Spleen (tissue), 7 donors: Measurements from ENCODE around the gene ARHGAP25.

Source experiments
- POLR2A ChIP-seq, 3 donors: fragments of 450-650 bp; IDR thresholded peaks; one replicate each; pipeline ENCODE4 v1.5.1; 2017; ENCODE audit warnings: antibody characterized with exemption in 3 of 3, mild to moderate bottlenecking in 1 of 3
- POLR2AphosphoS5 ChIP-seq, 3 donors: sonication (generic); formaldehyde crosslinking; IDR thresholded peaks; one replicate each; pipeline ENCODE4 v1.5.1; 2017; ENCODE audit warnings: antibody characterized with exemption in 3 of 3
- TF ChIP-seq, protein P1 (sequence below), 11 experiments: fragments of 200-600 bp in 7 of 11; fragments of 450-650 bp in 4 of 11; sonication (generic) in 4 of 11; IDR thresholded peaks in 8 of 11; conservative IDR thresholded peaks in 3 of 11; 1 replicate in 7 of 11; 2 replicates in 4 of 11; pipeline versions ENCODE4 v1.4.0 to v1.8.0; 2016 to 2021; ENCODE audit warnings: antibody characterized with exemption in 11 of 11, inconsistent platforms in 4 of 11, mild to moderate bottlenecking in 1 of 11
- donor health status: DM: no; HTN: no; CAD: no; lungs with moderate emphysema.
- donor health status: DM: no; HTN: no; CAD: no.
- donor health status: DM: no; HTN: no; CAD: no.

DNA sequence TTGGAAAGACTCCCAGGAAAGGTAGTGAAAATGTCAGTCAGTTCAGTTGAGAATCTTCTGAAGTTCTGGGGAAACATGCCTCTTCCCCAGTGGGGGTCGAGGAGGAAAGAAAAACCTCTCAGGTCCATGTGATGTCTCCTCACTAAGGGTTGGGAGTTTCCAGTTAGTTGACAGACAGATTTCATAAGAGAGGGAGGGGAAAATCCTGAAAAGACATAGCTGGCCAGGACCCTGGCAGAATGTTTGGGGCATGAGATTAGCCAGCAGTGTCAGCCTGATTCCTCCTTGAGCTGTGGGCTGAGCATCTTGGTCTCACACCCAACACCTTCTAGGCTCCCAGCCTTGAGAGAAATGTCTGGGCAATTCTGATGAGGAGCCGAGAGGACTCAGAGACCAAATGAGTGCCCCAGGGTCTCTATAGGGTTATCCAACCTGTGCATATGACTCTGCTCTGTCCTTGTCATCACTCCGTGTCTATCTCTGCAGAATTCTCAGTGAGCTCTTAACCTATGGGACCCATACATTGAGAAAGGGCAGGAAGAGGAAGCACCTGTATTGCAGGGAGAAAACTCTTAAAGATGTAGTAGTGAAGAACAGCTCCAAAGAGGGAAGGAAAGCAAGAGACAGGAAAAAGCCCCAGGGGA, 122.7 kb downstream of the ARHGAP25 start:
- TF ChIP-seq, protein P1, sequence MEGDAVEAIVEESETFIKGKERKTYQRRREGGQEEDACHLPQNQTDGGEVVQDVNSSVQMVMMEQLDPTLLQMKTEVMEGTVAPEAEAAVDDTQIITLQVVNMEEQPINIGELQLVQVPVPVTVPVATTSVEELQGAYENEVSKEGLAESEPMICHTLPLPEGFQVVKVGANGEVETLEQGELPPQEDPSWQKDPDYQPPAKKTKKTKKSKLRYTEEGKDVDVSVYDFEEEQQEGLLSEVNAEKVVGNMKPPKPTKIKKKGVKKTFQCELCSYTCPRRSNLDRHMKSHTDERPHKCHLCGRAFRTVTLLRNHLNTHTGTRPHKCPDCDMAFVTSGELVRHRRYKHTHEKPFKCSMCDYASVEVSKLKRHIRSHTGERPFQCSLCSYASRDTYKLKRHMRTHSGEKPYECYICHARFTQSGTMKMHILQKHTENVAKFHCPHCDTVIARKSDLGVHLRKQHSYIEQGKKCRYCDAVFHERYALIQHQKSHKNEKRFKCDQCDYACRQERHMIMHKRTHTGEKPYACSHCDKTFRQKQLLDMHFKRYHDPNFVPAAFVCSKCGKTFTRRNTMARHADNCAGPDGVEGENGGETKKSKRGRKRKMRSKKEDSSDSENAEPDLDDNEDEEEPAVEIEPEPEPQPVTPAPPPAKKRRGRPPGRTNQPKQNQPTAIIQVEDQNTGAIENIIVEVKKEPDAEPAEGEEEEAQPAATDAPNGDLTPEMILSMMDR (IDR thresholded peaks at IDR 0.05 in 8 of 11, conservative IDR thresholded peaks at IDR 0.05 in 3 of 11), result no peak
- TF ChIP-seq POLR2A (IDR thresholded peaks at IDR 0.05), result no peak
- TF ChIP-seq POLR2AphosphoS5 (IDR thresholded peaks at IDR 0.05), result no peak
